Measurements from ENCODE around the gene IDUA. TPM values are rescaled to one million over a fixed set of nuclear protein-coding genes. Genes with fewer than 3 reads are reported as not detected.
"Not testable (repeated sequence)": the region's sequence is repeated elsewhere in the genome, so short reads cannot be mapped to it uniquely, and the experiment has no call there.

Gene IDUA
- total RNA-seq = 1 to 10 TPM; 6.4 to 9.0 TPM

- Mint-ChIP-seq H3K4me1 (peaks cover 13% of the 10 kb centered on the region), H3K9me3 (ENCODE audit: low read depth) (no peaks in the 10 kb centered on the region), H3K27me3 (no peaks in the 10 kb centered on the region), H3K36me3 (ENCODE audit: low read depth) (peaks cover 2% of the 10 kb centered on the region), H3K4me3 (peak within 1 kb of the TSS; percentile 85), H3K27ac (peak within 1 kb of the TSS; percentile 88)
- DNase-seq (peak; percentile 93), ATAC-seq (peak; percentile 82)
- intact Hi-C loops (cut with DNase I, micrococcal nuclease) = loop anchor here (1.0 to 5.0 kb wide), 8 partner anchors 14 to 384 kb away; partner anchors contain the start of genes GAK (in 2 of the 2), TMEM175 (in 2 of the 2) and DGKQ (in 1 of the 2)
- ChIA-PET POLR2A (interaction anchor here (0.6 to 0.7 kb wide), 3 partner anchors 10 to 231 kb away, joined by 3 to 4 read pairs (median 3); no protein-coding TSS in a partner anchor), CTCF (interaction anchor here (0.5 to 1.6 kb wide), 6 partner anchors 58 to 290 kb away, joined by 3 to 5 read pairs (median 3); no protein-coding TSS in a partner anchor)
Observed at GRCh38 chr4:986879-987623, at the start of gene IDUA. IDUA (plus strand) TSS chr4:987044; CDS start chr4:987085, 41 bp downstream.

GRCh38 chr4:939508-939907 lies 47.3 kb upstream of the IDUA start:
- H3K4me3 Mint-ChIP-seq; H3K27ac Mint-ChIP-seq; H3K36me3 Mint-ChIP-seq (ENCODE audit: low read depth); H3K9me3 Mint-ChIP-seq (ENCODE audit: low read depth); H3K4me1 Mint-ChIP-seq; DNase-seq; POLR2A ChIA-PET; H3K27me3 Mint-ChIP-seq; intact Hi-C loops (cut with DNase I, micrococcal nuclease); ATAC-seq: not testable (repeated sequence)
- CTCF ChIA-PET = interaction anchor here (0.7 to 1.2 kb wide), 2 partner anchors 44 to 890 kb away, joined by 3 read pairs; no protein-coding TSS in a partner anchor

GRCh38 chr4:945274-946102 lies 41.4 kb upstream of the IDUA start:
- POLR2A ChIA-PET = no interaction called here
- intact Hi-C loops (cut with DNase I, micrococcal nuclease) = no loop called here
- DNase-seq (no peak), ATAC-seq (no peak)
- Mint-ChIP-seq H3K4me1 (no peaks in the 10 kb centered on the region), H3K36me3 (ENCODE audit: low read depth) (no peaks in the 10 kb centered on the region), H3K4me3 (no peak overlapping the region), H3K27ac (no peak overlapping the region), H3K9me3 (ENCODE audit: low read depth) (no peaks in the 10 kb centered on the region), H3K27me3 (no peaks in the 10 kb centered on the region)
- CTCF ChIA-PET = no interaction called here

- ChIA-PET CTCF (no interaction called here), POLR2A (no interaction called here)
- H3K9me3 Mint-ChIP-seq (ENCODE audit: low read depth) = no peaks in the 10 kb centered on the region
- no peaks in the 10 kb centered on the region for H3K36me3 Mint-ChIP-seq (ENCODE audit: low read depth)
- H3K4me1 Mint-ChIP-seq = no peaks in the 10 kb centered on the region
- H3K27me3 Mint-ChIP-seq = no peaks in the 10 kb centered on the region
- H3K27ac Mint-ChIP-seq = no peak overlapping the region
- ATAC-seq (no peak), DNase-seq (no peak)
- H3K4me3 Mint-ChIP-seq = no peak overlapping the region
- intact Hi-C loops (cut with DNase I, micrococcal nuclease) = no loop called here
Observed at GRCh38 chr4:946103-946450, 40.8 kb upstream of the IDUA start.

- Mint-ChIP-seq H3K4me1 (no peaks in the 10 kb centered on the region), H3K27me3 (no peaks in the 10 kb centered on the region), H3K27ac (no peak overlapping the region), H3K9me3 (ENCODE audit: low read depth) (no peaks in the 10 kb centered on the region), H3K4me3 (no peak overlapping the region), H3K36me3 (ENCODE audit: low read depth) (no peaks in the 10 kb centered on the region)
- intact Hi-C loops (cut with DNase I, micrococcal nuclease) = no loop called here
- ChIA-PET CTCF (no interaction called here), POLR2A (no interaction called here)
- ATAC-seq (no peak), DNase-seq (no peak)
Observed at GRCh38 chr4:946517-947471, 40.0 kb upstream of the IDUA start.

- ATAC-seq (no peak), DNase-seq (no peak)
- ChIA-PET POLR2A (no interaction called here), CTCF (no interaction called here)
- H3K4me1 Mint-ChIP-seq = no peaks in the 10 kb centered on the region
- no peaks in the 10 kb centered on the region for H3K9me3 Mint-ChIP-seq (ENCODE audit: low read depth)
- no peaks in the 10 kb centered on the region for H3K36me3 Mint-ChIP-seq (ENCODE audit: low read depth)
- H3K27me3 Mint-ChIP-seq = no peaks in the 10 kb centered on the region
- intact Hi-C loops (cut with DNase I, micrococcal nuclease) = no loop called here
- H3K27ac Mint-ChIP-seq = no peak overlapping the region
- H3K4me3 Mint-ChIP-seq = no peak overlapping the region
Observed at GRCh38 chr4:947491-947971, 39.3 kb upstream of the IDUA start.

- CTCF ChIA-PET = interaction anchor here (0.6 kb wide), 1 partner anchor 185 kb away, joined by 3 read pairs; no protein-coding TSS in a partner anchor
Observed at GRCh38 chr4:948101-948935, 38.5 kb upstream of the IDUA start.

GRCh38 chr4:948936-949300 lies 37.9 kb upstream of the IDUA start:
- Mint-ChIP-seq H3K36me3 (ENCODE audit: low read depth) (peaks cover 5% of the 10 kb centered on the region), H3K9me3 (ENCODE audit: low read depth) (no peaks in the 10 kb centered on the region), H3K4me1 (no peaks in the 10 kb centered on the region), H3K27me3 (no peaks in the 10 kb centered on the region), H3K4me3 (no peak overlapping the region), H3K27ac (no peak overlapping the region)
- intact Hi-C loops (cut with DNase I, micrococcal nuclease) = no loop called here
- CTCF ChIA-PET = no interaction called here
- no peak for DNase-seq
- POLR2A ChIA-PET = no interaction called here
- ATAC-seq = no peak

More at GRCh38 chr4:948101-948935, 38.5 kb upstream of the IDUA start:
- POLR2A ChIA-PET = no interaction called here
- Mint-ChIP-seq H3K4me1 (no peaks in the 10 kb centered on the region), H3K9me3 (ENCODE audit: low read depth) (no peaks in the 10 kb centered on the region), H3K27ac (no peak overlapping the region), H3K27me3 (no peaks in the 10 kb centered on the region), H3K4me3 (no peak overlapping the region), H3K36me3 (ENCODE audit: low read depth) (peaks cover 2% of the 10 kb centered on the region)
- no peak for DNase-seq
- ATAC-seq = no peak
- intact Hi-C loops (cut with DNase I, micrococcal nuclease) = no loop called here

- Mint-ChIP-seq H3K4me1 (no peaks in the 10 kb centered on the region), H3K36me3 (ENCODE audit: low read depth) (peaks cover 10% of the 10 kb centered on the region), H3K27me3 (no peaks in the 10 kb centered on the region), H3K4me3 (no peak overlapping the region), H3K9me3 (ENCODE audit: low read depth) (no peaks in the 10 kb centered on the region), H3K27ac (no peak overlapping the region)
- ChIA-PET POLR2A (no interaction called here), CTCF (no interaction called here)
- ATAC-seq (no peak), DNase-seq (no peak)
- intact Hi-C loops (cut with DNase I, micrococcal nuclease) = no loop called here
Observed at GRCh38 chr4:949656-950055, 37.2 kb upstream of the IDUA start.

- no peak for ATAC-seq
- Mint-ChIP-seq H3K36me3 (ENCODE audit: low read depth) (peaks cover 11% of the 10 kb centered on the region), H3K4me3 (no peak overlapping the region), H3K27ac (no peak overlapping the region), H3K4me1 (no peaks in the 10 kb centered on the region), H3K9me3 (ENCODE audit: low read depth) (no peaks in the 10 kb centered on the region), H3K27me3 (no peaks in the 10 kb centered on the region)
- DNase-seq = no peak
- POLR2A ChIA-PET = no interaction called here
- CTCF ChIA-PET = no interaction called here
- intact Hi-C loops (cut with DNase I, micrococcal nuclease) = no loop called here
Observed at GRCh38 chr4:950136-951020, 36.5 kb upstream of the IDUA start.

Data from activated CD4-positive, alpha-beta T cell treated with anti-CD3 and anti-CD28 coated beads for 36 hours (primary cell).